Large intestine (tissue), 3 donors: ENCODE data around the gene CBX2. TPM values are rescaled to one million over a fixed set of nuclear protein-coding genes. Genes with fewer than 3 reads are reported as not detected.

ENCODE experiments used
- DNase-seq, 2 donors: peaks; one replicate each; pipeline versions ENCODE4 v3.0.0 to v3.0.0-alpha.2; 2013
- H3K27ac ChIP-seq: one replicate; pipeline ENCODE4 v1.5.1; 2013; ENCODE audit warnings: low read length
- H3K27me3 ChIP-seq: 2 replicates; pipeline ENCODE4 v1.6.1; 2013; ENCODE audit warnings: low read length; ENCODE audit not compliant: control insufficient read depth, insufficient read depth
- H3K36me3 ChIP-seq: 2 replicates; pipeline ENCODE4 v1.6.1; 2013; ENCODE audit warnings: low read length; ENCODE audit not compliant: control insufficient read depth, insufficient read depth
- H3K4me1 ChIP-seq: one replicate; pipeline ENCODE4 v1.6.1; 2013; ENCODE audit warnings: low read length; ENCODE audit not compliant: control insufficient read depth, insufficient read depth
- H3K4me3 ChIP-seq: one replicate; pipeline ENCODE4 v1.5.1; 2013; ENCODE audit warnings: low read length
- H3K9me3 ChIP-seq: one replicate; pipeline ENCODE4 v1.6.1; 2013; ENCODE audit warnings: mild to moderate bottlenecking, low read depth, low read length, moderate library complexity; ENCODE audit not compliant: control insufficient read depth
- WGBS: methylation state at CpG from one replicate; pipeline ENCODE4 v1.1.5; 2013; ENCODE audit warnings: low lambda C conversion rate; ENCODE audit not compliant: insufficient coverage; 5-methylcytosine and 5-hydroxymethylcytosine counted together
- polyA plus RNA-seq: library from polyadenylated mRNA; unstranded; fragments of 120-200 nt; gene quantifications from one replicate; pipeline ENCODE4 v1.2.1, GENCODE V29; 2013

The CBX2 gene
- polyA plus RNA-seq, 1 donor = 14.4 TPM

- H3K36me3 ChIP-seq = no peaks in the 10 kb centered on the region
- WGBS = no CpG with 5 or more reads among the region's 17 CpGs
- no peak overlapping the region for H3K27ac ChIP-seq
- DNase-seq = no peak
- peaks cover 10% of the 10 kb centered on the region for H3K27me3 ChIP-seq
- H3K4me3 ChIP-seq = no peak overlapping the region
- peaks cover 15% of the 10 kb centered on the region for H3K4me1 ChIP-seq
- H3K9me3 ChIP-seq = no peaks in the 10 kb centered on the region
Observed at GRCh38 chr17:79824234-79824633, 46.3 kb downstream of the CBX2 start.

GRCh38 chr17:79824893-79825579, 47.1 kb downstream of the CBX2 start:
- Histone ChIP-seq H3K27me3 (peaks cover 3% of the 10 kb centered on the region), H3K4me3 (no peak overlapping the region), H3K4me1 (peaks cover 15% of the 10 kb centered on the region), H3K27ac (no peak overlapping the region), H3K36me3 (no peaks in the 10 kb centered on the region), H3K9me3 (no peaks in the 10 kb centered on the region)
- peak in 1 of 2 donors; percentile 64 for DNase-seq
- no CpG with 5 or more reads among the region's 6 CpGs for WGBS

DNA sequence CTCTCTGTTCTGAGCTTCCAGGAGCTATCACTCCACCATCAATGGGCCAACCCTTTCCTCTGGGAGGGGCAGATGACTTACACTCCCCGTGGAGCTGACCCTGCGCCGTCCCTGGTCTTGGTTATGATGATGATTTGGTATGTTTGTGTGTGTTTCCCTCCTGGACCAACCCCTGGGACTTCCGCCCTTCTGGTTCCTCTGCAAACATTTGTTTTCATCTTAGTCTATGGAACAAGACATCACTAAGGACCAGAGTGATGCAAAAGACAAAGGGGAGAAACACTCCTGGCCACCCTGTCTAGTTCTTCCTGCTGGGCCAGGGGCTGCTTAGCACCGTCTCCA, 47.6 kb downstream of the CBX2 start:
- Histone ChIP-seq H3K4me3 (no peak overlapping the region), H3K4me1 (peaks cover 15% of the 10 kb centered on the region), H3K27me3 (no peaks in the 10 kb centered on the region), H3K9me3 (no peaks in the 10 kb centered on the region), H3K27ac (no peak overlapping the region), H3K36me3 (no peaks in the 10 kb centered on the region)
- no peak for DNase-seq
- no CpG with 5 or more reads among the region's 5 CpGs for WGBS

GRCh38 chr17:79826204-79826680, 48.3 kb downstream of the CBX2 start:
- no CpG with 5 or more reads among the region's 11 CpGs for WGBS
- no peaks in the 10 kb centered on the region for H3K36me3 ChIP-seq
- no peak for DNase-seq

DNA sequence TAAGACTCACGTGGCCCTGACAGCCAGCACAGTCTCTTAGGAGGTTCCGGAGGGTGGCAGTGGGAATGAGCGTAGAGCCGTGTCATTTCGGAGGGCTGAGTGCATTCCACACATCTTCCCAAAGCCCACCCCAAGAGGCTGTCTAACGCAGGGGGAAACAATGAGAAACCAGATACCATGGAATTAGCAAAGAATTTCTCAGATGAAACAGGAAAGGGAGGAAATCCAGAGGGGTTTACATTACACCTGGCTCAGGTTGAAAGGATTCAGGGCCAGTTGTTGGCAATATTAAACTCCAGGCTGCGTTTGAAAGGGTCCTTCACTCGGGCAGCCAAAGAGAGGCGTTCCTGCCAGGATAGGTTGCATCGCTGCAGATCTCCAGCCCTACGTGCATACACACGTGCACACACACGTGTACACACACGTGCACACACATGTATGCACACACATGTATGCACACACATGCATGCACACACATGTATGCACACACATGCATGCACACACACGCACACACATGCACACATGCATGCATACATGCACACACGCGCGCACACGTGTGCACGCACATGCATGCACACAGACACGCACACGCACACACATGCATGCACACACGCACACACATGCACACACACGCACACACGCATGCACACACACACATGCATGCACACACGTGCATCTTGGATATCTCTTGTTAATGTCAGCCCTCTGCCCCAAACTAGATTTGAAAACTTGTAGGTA, 49.1 kb downstream of the CBX2 start:
- no peak for DNase-seq
- Histone ChIP-seq H3K27ac (no peak overlapping the region), H3K9me3 (no peaks in the 10 kb centered on the region), H3K4me3 (no peak overlapping the region), H3K36me3 (no peaks in the 10 kb centered on the region), H3K4me1 (peaks cover 24% of the 10 kb centered on the region), H3K27me3 (no peaks in the 10 kb centered on the region)
- no CpG with 5 or more reads among the region's 26 CpGs for WGBS

More at GRCh38 chr17:79826204-79826680, 48.3 kb downstream of the CBX2 start:
- Histone ChIP-seq H3K4me3 (no peak overlapping the region), H3K27ac (no peak overlapping the region), H3K9me3 (no peaks in the 10 kb centered on the region), H3K27me3 (no peaks in the 10 kb centered on the region), H3K4me1 (peaks cover 17% of the 10 kb centered on the region)

DNA sequence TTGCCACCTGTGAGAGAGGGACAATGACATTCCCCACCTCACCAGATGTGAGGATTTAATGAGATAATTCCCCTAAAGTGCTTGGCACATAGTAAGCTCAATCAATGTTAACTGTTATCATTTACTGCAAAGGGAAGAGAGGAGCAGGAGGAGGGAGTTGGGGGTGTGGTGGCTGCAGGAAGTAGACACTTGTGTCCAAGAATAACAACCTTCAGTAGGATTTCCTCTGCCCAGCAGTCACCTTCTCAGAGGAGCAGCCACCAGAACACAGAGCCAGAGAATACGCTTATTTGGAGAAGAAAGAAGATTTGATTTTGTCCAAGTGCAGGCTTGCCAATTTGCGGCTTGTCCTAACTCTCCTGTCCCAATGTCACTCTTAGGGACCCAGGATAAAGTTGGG, 51.1 kb downstream of the CBX2 start:
- no peak for DNase-seq
- Histone ChIP-seq H3K9me3 (peaks cover 8% of the 10 kb centered on the region), H3K27ac (no peak overlapping the region), H3K27me3 (no peaks in the 10 kb centered on the region), H3K36me3 (peaks cover 10% of the 10 kb centered on the region), H3K4me3 (no peak overlapping the region), H3K4me1 (peaks cover 34% of the 10 kb centered on the region)
- WGBS = no CpG with 5 or more reads among the region's 2 CpGs

DNA sequence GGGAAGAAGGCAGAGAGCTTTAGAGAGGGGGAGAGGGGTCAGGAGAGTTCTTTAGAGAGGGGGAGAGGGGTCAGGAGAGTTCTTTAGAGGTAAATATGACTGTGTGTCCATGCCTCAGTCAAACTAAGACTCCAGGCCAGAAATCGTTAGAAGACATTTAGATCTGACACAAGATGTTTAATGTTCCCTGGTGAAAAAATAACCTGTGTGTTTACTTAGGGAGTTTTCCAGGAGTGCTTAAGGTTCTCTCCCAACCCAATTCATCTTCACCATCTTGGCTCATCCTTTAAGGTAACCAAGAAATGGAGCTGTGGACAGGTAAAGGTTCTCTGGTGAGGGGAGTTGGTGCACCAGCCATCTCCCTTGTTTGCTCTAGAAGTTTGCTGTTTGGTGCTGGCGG, 51.5 kb downstream of the CBX2 start:
- Histone ChIP-seq H3K27me3 (no peaks in the 10 kb centered on the region), H3K9me3 (peaks cover 12% of the 10 kb centered on the region), H3K4me1 (peaks cover 34% of the 10 kb centered on the region), H3K36me3 (peaks cover 15% of the 10 kb centered on the region), H3K4me3 (no peak overlapping the region), H3K27ac (no peak overlapping the region)
- DNase-seq = no peak
- no CpG with 5 or more reads among the region's 2 CpGs for WGBS

GRCh38 chr17:79830303-79830702, 52.4 kb downstream of the CBX2 start:
- peaks cover 23% of the 10 kb centered on the region for H3K36me3 ChIP-seq
- peaks cover 21% of the 10 kb centered on the region for H3K9me3 ChIP-seq
- H3K27me3 ChIP-seq = no peaks in the 10 kb centered on the region
- H3K4me3 ChIP-seq = no peak overlapping the region
- DNase-seq = no peak
- WGBS = 100% methylated on average over 1 of the region's 8 CpGs
- peaks cover 34% of the 10 kb centered on the region for H3K4me1 ChIP-seq
- no peak overlapping the region for H3K27ac ChIP-seq

DNA sequence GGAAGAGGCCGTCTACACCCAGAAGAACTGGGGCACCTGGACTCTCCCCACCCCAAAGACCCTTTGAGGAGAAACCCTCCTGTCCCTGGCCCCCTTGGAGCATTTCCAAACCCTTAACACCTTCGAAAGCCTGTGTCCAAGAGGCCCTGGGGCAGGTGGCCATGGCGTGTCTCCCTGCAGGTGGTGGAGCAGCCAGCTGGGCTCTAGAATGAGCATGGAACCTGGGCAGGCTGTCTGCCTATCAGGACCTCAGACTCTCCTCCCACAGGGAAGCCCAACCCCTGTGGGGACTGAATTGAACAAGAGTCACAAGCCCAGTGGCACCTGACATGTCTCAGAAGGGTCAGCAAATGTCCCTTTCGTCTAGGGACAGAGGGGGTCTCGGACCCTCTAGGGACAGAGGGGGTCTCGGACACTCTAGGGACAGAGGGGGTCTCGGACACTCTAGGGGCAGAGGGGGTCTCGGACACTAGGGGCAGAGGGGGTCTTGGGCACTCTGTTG, 52.9 kb downstream of the CBX2 start:
- Histone ChIP-seq H3K27ac (no peak overlapping the region), H3K36me3 (peaks cover 28% of the 10 kb centered on the region), H3K27me3 (no peaks in the 10 kb centered on the region), H3K4me3 (no peak overlapping the region), H3K9me3 (peaks cover 21% of the 10 kb centered on the region), H3K4me1 (peaks cover 34% of the 10 kb centered on the region)
- DNase-seq = no peak
- WGBS = no CpG with 5 or more reads among the region's 8 CpGs

DNA sequence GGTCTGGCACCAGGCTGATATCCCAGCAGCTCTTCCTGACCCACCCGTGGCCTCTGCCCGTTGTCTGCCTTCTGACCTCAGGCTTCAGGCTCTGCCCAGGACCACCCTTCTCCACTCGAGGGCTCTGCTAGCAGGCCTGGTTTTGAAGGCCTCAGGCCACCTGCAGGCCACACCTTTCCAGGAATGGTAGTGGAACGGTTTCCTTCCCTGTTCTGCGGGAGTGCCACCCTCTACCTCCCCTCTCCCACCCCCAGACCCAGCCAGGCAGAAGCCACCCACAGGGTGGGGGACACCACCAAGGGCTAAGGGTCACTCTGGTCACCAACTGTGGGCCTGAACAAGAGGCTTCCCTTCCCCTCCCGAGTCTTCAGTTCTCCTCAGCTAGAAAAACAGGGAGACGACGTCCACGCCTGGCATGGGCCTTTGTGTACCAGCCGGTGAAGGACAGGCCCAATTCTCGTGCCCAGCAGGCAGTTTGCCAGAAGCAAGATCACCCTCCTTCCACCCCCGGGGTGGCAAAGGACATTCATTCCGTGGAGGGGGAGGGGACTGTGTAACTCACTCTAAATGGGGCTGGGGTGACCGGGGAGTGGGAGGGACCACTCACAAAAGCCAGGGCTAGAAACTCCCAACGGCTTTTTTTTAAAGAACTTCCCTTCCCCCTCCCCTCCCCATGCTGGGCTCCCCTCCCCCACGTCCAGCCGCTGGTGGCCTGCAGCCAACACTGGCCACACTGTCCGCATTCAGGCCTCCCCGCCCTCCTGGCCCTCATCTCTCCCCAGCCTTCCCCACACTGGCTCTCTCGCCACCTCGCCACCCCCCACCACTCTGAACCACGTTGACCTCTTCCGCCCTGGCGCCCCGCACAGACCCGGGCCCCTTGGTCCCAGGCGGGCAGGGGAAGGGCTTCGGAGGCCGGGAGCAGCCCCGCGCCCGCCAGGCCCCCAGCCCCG, 53.6 kb downstream of the CBX2 start:
- Histone ChIP-seq H3K4me3 (peak overlapping the region; percentile 46), H3K36me3 (peaks cover 31% of the 10 kb centered on the region), H3K4me1 (peaks cover 36% of the 10 kb centered on the region)

More for the DNA sequence above, 53.6 kb downstream of the CBX2 start:
- Histone ChIP-seq H3K9me3 (peaks cover 21% of the 10 kb centered on the region), H3K27me3 (no peaks in the 10 kb centered on the region), H3K27ac (no peak overlapping the region)
- WGBS = no CpG with 5 or more reads among the region's 33 CpGs
- no peak for DNase-seq
